GM20431 (cell line): Measurements from ENCODE around the gene FAAH2.
"Not testable (repeated sequence)": the region's sequence is repeated elsewhere in the genome, so short reads cannot be mapped to it uniquely, and the experiment has no call there.

Experiments used
- in situ Hi-C: fragments of 300-500 bp; cut with MseI, MboI; formaldehyde crosslinking; loops from one replicate; pipeline ENCODE4 v1.15.0; 2020; ENCODE audit warnings: low sequenced_read_pairs; ENCODE audit not compliant: unreplicated experiment

The FAAH2 gene

GRCh38 chrX:57286507-57287251 lies at the start of gene FAAH2:
FAAH2 (plus strand) TSS chrX:57286706; CDS start chrX:57286826, 120 bp downstream.
- in situ Hi-C loops = no loop called here

DNA sequence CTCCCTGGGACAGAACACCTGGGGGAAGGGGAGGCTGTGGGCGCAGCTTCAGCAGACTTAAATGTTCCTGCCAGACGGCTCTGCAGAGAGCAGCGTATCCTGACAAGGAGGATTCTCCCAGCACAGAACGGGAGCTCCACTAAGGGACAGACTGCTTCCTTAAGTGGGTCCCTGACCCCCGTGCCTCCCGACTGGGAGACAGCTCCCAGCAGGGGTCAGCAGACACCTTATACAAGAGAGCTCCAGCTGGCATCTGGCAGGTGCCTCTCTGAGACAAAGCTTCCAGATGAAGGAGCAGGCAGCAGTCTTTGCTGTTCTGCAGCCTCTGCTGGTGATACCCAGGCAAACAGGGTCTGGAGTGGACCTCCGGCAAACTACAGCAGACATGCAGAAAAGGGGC lies 44.5 kb upstream of the FAAH2 start:
- in situ Hi-C loops = no loop called here

DNA sequence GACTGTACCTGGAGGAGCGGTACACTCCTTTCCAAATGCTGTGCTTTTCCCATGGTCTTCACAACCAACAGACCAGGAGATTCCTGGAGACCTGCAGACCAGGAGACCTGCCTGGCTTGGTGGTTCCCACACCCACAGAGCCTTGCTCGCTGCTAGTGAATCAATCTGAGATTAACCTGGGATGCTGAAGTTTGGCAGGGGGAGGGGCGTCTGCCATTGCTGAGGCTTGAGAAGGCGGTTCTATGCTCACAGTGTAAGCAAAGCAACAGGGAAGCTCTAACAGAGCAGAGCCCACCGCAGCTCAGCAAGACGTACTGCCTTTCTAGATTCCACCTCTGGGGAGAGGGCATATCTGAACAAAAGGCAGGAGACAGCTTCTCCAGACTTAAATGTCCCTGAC lies 34.5 kb upstream of the FAAH2 start:
- in situ Hi-C loops = no loop called here

DNA sequence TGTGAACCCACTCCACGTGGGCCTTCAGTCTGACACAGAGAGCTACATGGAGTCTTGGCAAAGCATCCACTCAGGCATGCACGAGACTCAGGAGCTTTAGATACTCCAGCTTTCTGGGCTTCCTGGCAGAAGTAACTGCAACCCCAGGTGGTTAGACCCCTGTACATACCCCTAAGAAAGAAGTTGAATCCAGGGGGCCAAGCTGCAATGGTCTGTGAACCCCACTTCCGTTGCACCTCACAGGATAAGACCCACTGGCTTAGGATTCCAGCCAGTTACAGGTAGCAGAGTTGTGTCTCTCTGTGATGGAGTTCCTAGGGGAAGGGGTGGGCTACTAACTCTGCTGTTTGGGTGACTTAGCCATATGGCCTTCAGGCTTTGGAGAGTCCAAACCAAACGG lies 21.4 kb upstream of the FAAH2 start:
- in situ Hi-C loops = no loop called here

GRCh38 chrX:57266275-57266674 lies 20.2 kb upstream of the FAAH2 start:
- in situ Hi-C loops = no loop called here

GRCh38 chrX:57266871-57267270 lies 19.6 kb upstream of the FAAH2 start:
- in situ Hi-C loops = no loop called here

DNA sequence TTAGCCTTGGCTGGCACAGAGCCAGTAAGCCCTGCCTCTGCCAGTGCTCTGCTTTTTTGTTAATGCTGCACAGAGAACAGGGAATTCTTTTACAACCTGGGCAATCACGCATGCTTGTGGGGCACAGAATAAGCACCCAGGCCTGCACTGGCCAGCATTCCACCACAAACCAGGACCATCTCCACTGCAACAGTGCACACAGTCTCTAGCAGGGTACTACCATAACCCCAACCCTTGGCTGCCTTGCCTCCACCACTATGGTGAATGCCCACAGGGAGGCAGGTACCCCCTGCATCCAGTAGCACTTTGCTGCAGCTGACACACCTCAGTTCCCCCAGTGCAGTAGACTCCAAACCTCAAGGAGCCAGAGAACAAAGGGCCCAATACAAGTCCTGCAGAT lies 19.2 kb upstream of the FAAH2 start:
- in situ Hi-C loops = no loop called here

DNA sequence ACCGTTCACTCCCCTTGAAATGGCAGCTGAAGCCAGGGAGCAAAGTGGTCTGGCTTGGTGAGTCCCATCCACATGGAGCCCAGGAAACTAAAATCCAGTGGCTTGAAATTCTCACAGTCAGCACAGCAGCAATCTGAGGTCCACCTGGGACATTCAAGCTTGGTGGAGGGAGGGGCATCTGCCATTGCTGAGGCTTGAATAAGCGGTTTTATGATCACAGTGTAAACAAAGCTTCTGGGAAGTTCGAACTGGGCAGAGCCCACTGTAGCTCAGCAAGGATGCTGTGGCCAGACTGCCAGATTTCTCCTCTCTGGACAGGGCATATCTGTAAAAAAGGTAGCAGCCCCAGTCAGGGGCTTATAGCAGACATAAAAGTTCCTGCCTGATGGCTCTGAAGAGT lies 15.5 kb upstream of the FAAH2 start:
- in situ Hi-C loops = no loop called here

- in situ Hi-C loops = no loop called here
These were observed 3.9 kb upstream of the FAAH2 start for GRCh38 chrX:57282568-57282967.

DNA sequence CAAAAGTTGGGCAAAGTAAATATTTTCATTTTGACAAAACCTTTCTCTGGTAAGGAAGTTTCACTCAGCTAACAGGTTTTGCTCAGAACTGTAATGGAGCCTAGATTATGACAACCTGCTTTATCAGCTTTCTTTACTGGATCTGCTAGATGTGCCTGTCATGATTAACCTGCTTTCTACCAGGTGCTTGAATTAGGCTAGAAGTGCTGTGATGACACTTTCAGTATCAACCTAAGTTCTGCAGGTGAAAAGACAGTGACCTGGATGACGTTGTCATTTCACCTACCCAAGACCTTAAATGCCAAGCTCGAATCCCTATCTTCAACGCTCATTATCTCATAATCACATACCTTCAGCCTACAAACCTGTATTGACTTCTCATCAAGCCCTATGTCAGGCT lies 1.5 kb upstream of the FAAH2 start:
- in situ Hi-C loops = no loop called here

GRCh38 chrX:57289089-57289488 lies 2.6 kb downstream of the FAAH2 start:
- in situ Hi-C loops = no loop called here

GRCh38 chrX:57294961-57295360 lies 8.5 kb downstream of the FAAH2 start:
- in situ Hi-C loops = no loop called here

GRCh38 chrX:57295679-57296078 lies 9.2 kb downstream of the FAAH2 start:
- in situ Hi-C loops = not testable (repeated sequence)

GRCh38 chrX:57313583-57314215 lies 27.2 kb downstream of the FAAH2 start:
- in situ Hi-C loops = loop anchor here (25.0 kb wide), 1 partner anchor 99 kb away; no protein-coding TSS in a partner anchor

- in situ Hi-C loops = no loop called here
These were observed 42.5 kb downstream of the FAAH2 start for GRCh38 chrX:57329008-57329407.

DNA sequence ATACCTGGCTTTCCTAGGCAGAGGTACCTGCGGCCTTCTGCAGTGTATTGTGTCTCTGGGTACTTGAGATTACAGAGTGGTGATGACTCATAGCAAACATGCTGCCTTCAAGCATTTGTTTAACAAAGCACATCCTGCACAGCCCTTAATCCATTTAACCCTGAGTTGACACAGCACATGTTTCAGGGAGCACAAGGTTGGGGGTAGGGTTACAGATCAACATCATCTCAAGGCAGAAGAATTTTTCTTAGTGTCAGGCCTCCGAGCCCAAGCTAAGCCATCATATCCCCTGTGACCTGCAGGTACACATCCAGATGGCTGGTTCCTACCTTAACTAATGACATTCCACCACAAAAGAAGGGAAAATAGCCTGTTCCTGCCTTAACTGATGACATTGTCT lies 49.3 kb downstream of the FAAH2 start:
- in situ Hi-C loops = not testable (repeated sequence)

GRCh38 chrX:57353472-57354132 lies 67.1 kb downstream of the FAAH2 start:
- in situ Hi-C loops = no loop called here

- in situ Hi-C loops = no loop called here
These were observed 77.6 kb downstream of the FAAH2 start for GRCh38 chrX:57364145-57364544.

GRCh38 chrX:57366430-57366829 lies 79.9 kb downstream of the FAAH2 start:
- in situ Hi-C loops = no loop called here

- in situ Hi-C loops = no loop called here
These were observed 81.1 kb downstream of the FAAH2 start for GRCh38 chrX:57367649-57368048.

GRCh38 chrX:57368158-57368557 lies 81.7 kb downstream of the FAAH2 start:
- in situ Hi-C loops = no loop called here
